Thyroid gland (tissue), 4 donors: ENCODE data around the gene RTN1.

Source experiments
- CTCF ChIP-seq, 6 experiments: fragments of 200-600 bp in 3 of 6; fragments of 450-650 bp in 3 of 6; sonication (generic) in 3 of 6; IDR thresholded peaks; one replicate each; pipeline ENCODE4 v1.5.1; 2016 to 2019; ENCODE audit warnings: antibody characterized with exemption in 6 of 6, mild to moderate bottlenecking in 2 of 6, inconsistent platforms in 1 of 6, moderate library complexity in 1 of 6
- POLR2A ChIP-seq, 2 donors: fragments of 450-650 bp; IDR thresholded peaks; one replicate each; pipeline ENCODE4 v1.6.1; 2017; ENCODE audit warnings: antibody characterized with exemption in 2 of 2, mild to moderate bottlenecking in 2 of 2, moderate library complexity in 1 of 2

- TF ChIP-seq CTCF (IDR thresholded peaks at IDR 0.05) (no peak), POLR2A (IDR thresholded peaks at IDR 0.05) (no peak)
Observed at GRCh38 chr14:59776468-59776867, 94.1 kb downstream of the RTN1 start.
